Measurements from ENCODE around the gene PPM1L. TPM values are rescaled to one million over a fixed set of nuclear protein-coding genes. Genes with fewer than 3 reads are reported as not detected.

Gene PPM1L
- total and polyA plus RNA-seq, 7 donors = 6.2 to 76.1 (median 66.0) TPM

- WGBS, 3 donors = 83 to 86% (median 85%) methylated on average over 5 of the region's 5 CpGs
- no peaks in the 10 kb centered on the region for H3K27me3 ChIP-seq (ENCODE audit: insufficient read depth in 3 of 3, low read length in 2 of 3)
- TF ChIP-seq CTCF (IDR thresholded peaks at IDR 0.05) = no peak
- DNase-seq (no peak), ATAC-seq (no peak)
- no peaks in the 10 kb centered on the region for H3K36me3 ChIP-seq (ENCODE audit: insufficient read depth in 1 of 2, low read depth in 1 of 2)
- H3K4me3 ChIP-seq = no peak overlapping the region
- intact Hi-C loops (cut with DNase I) = no loop called here
- H3K4me1 ChIP-seq = no peaks in the 10 kb centered on the region
- H3K9me3 ChIP-seq = peaks cover 3% of the 10 kb centered on the region
- no peak overlapping the region for H3K27ac ChIP-seq
Measured at GRCh38 chr3:160720123-160720746, 35.8 kb upstream of the PPM1L start.

- no peak for TF ChIP-seq CTCF (IDR thresholded peaks at IDR 0.05)
- Histone ChIP-seq H3K27ac (no peak overlapping the region), H3K4me3 (no peak overlapping the region), H3K36me3 (ENCODE audit: insufficient read depth in 1 of 2, low read depth in 1 of 2) (no peaks in the 10 kb centered on the region), H3K9me3 (peaks cover 3% of the 10 kb centered on the region), H3K4me1 (no peaks in the 10 kb centered on the region), H3K27me3 (ENCODE audit: insufficient read depth in 3 of 3, low read length in 2 of 3) (no peaks in the 10 kb centered on the region)
- intact Hi-C loops (cut with DNase I) = no loop called here
- ATAC-seq = no peak
- WGBS, 3 donors = 79 to 88% (median 85%) methylated on average over 2 of the region's 2 CpGs
- DNase-seq = no peak
Measured at GRCh38 chr3:160722331-160722730, 33.7 kb upstream of the PPM1L start.

GRCh38 chr3:160725338-160725737, 30.7 kb upstream of the PPM1L start:
- ATAC-seq = no peak
- 68 to 70% (median 69%) methylated on average over 2 of the region's 2 CpGs for WGBS, 3 donors
- no peak overlapping the region for H3K4me3 ChIP-seq
- no peaks in the 10 kb centered on the region for H3K4me1 ChIP-seq
- intact Hi-C loops (cut with DNase I) = no loop called here
- DNase-seq = no peak
- peaks cover 3% of the 10 kb centered on the region for H3K9me3 ChIP-seq
- H3K27ac ChIP-seq = no peak overlapping the region
- no peaks in the 10 kb centered on the region for H3K27me3 ChIP-seq (ENCODE audit: insufficient read depth in 3 of 3, low read length in 2 of 3)
- no peaks in the 10 kb centered on the region for H3K36me3 ChIP-seq (ENCODE audit: insufficient read depth in 1 of 2, low read depth in 1 of 2)
- no peak for TF ChIP-seq CTCF (IDR thresholded peaks at IDR 0.05)

- ATAC-seq (peak; percentile 50 to 67 (median 64)), DNase-seq (no peak)
- Histone ChIP-seq H3K27ac (no peak overlapping the region), H3K36me3 (ENCODE audit: insufficient read depth in 1 of 2, low read depth in 1 of 2) (no peaks in the 10 kb centered on the region), H3K4me1 (peaks cover 37% of the 10 kb centered on the region), H3K4me3 (no peak overlapping the region), H3K9me3 (no peaks in the 10 kb centered on the region), H3K27me3 (ENCODE audit: insufficient read depth in 3 of 3, low read length in 2 of 3) (no peaks in the 10 kb centered on the region)
- TF ChIP-seq CTCF (IDR thresholded peaks at IDR 0.05) = no peak
- 3 to 4% (median 4%) methylated on average over 1 of the region's 1 CpG for WGBS, 3 donors
- intact Hi-C loops (cut with DNase I) = no loop called here
Measured at GRCh38 chr3:160735826-160736225, 20.2 kb upstream of the PPM1L start.

GRCh38 chr3:160738048-160738447, 18.0 kb upstream of the PPM1L start:
- no peak overlapping the region for H3K4me3 ChIP-seq
- no peak overlapping the region for H3K27ac ChIP-seq
- H3K4me1 ChIP-seq = peaks cover 37% of the 10 kb centered on the region
- H3K36me3 ChIP-seq (ENCODE audit: insufficient read depth in 1 of 2, low read depth in 1 of 2) = no peaks in the 10 kb centered on the region
- no peak for ATAC-seq
- DNase-seq = no peak
- 73 to 78% (median 74%) methylated on average over 2 of the region's 2 CpGs for WGBS, 3 donors
- TF ChIP-seq CTCF (IDR thresholded peaks at IDR 0.05) = no peak
- no peaks in the 10 kb centered on the region for H3K9me3 ChIP-seq
- intact Hi-C loops (cut with DNase I) = no loop called here
- no peaks in the 10 kb centered on the region for H3K27me3 ChIP-seq (ENCODE audit: insufficient read depth in 3 of 3, low read length in 2 of 3)

All from psoas muscle (tissue), 8 donors.